GM18505 (cell line): ENCODE results near the gene SSH2.
A peak's percentile ranks its signal among the peaks of the same experiment; 100 is the strongest.

ENCODE experiments used
- ATAC-seq: cut with Tn5 transposase; IDR thresholded peaks from one replicate; pipeline ENCODE4 v1.9.1; 2021; ENCODE audit not compliant: unreplicated experiment
- POLR2A ChIP-seq: IDR thresholded peaks from 4 replicates; pipeline ENCODE4 v1.6.1; 2011; ENCODE audit warnings: borderline replicate concordance; ENCODE audit not compliant: insufficient read depth, insufficient read length; ENCODE audit errors: extremely low read depth

SSH2 gene

GRCh38 chr17:29615492-29616299 is 314.3 kb downstream of the SSH2 start:
- no peak for TF ChIP-seq POLR2A
- ATAC-seq, result peak; percentile 49

DNA sequence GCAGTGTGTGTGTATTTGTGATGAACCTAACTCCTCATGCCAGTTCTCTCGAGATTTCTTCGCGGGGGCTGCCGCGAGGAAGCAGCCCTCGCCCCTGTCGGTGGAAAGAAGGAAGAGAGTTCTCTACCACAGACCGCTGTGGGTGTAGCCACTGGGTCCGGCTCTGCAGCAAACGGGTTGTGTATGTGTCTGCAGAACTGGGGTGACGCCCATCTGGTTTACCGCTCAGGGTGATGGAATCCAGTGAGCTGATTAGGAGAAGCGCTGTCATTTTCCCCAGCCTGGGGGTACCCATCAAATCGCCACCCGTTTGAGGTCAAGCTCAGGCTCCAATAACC is 315.0 kb downstream of the SSH2 start:
- no peak for TF ChIP-seq POLR2A
- no peak for ATAC-seq

GRCh38 chr17:29614349-29615047 is 315.5 kb downstream of the SSH2 start:
- no peak for ATAC-seq

GRCh38 chr17:29613856-29614255 is 316.2 kb downstream of the SSH2 start:
- no peak for ATAC-seq
- no peak for TF ChIP-seq POLR2A

More at GRCh38 chr17:29614349-29615047, 315.5 kb downstream of the SSH2 start:
- no peak for TF ChIP-seq POLR2A

DNA sequence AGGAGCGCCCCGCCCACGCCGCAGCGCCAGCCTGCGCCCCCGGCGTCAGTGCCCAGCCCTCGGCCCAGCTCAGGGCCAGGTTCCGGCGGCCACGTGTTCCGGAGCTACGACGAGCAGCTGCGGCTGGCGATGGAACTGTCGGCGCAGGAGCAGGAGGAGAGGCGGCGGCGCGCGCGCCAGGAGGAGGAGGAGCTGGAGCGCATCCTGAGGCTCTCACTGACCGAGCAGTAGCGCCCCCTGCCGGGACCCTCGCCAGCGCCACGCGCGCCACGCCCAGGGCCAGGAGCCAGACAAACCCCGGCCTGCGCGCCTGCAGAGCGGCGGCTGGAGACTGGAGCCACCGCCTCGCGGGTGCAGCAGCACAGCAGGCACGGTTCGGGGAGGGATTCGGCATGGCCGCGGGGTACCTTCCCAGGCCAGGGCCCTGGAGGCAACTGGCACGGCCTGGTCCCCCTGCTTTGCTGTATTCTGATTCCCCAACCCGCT is 316.6 kb downstream of the SSH2 start:
- no peak for ATAC-seq
- TF ChIP-seq POLR2A, result no peak

DNA sequence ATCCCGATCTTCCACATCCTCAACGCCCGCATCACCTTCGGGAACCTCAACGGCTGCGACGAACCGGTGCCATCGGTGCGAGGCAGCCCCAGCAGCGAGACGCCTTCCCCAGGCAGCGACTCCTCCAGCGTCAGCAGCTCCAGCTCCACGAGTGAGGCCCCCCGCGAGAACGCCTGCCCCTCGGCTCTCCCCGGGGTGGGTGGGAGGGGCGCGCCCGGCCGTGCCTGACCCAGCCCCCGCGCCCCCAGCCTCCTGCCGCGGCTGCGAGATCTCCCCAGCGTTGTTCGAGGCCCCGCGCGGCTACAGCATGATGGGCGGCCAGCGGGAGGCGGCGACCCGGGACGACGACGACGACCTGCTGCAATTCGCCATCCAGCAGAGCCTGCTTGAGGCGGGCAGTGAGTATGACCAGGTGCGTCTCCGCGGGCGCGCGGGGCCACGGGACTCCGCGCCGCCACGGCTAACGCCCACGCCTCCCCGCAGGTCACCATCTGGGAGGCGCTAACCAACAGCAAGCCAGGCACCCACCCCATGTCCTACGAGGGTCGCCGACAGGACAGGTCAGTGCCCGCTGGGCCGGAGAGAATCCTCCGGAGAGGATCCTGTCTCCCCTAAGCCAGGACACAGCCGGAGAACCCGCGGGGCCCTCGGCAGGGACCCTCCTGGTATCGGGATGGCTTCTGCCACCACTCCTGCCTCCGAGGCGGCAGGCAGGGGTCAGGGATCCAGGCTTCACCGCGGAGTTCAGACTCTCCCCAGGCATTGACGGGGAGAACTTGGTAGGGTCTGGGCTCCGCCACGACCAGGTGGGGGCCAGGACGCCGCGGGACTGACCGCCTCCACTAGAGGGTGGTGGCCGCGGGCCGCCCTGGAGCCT is 317.4 kb downstream of the SSH2 start:
- no peak for TF ChIP-seq POLR2A
- ATAC-seq, result no peak

DNA sequence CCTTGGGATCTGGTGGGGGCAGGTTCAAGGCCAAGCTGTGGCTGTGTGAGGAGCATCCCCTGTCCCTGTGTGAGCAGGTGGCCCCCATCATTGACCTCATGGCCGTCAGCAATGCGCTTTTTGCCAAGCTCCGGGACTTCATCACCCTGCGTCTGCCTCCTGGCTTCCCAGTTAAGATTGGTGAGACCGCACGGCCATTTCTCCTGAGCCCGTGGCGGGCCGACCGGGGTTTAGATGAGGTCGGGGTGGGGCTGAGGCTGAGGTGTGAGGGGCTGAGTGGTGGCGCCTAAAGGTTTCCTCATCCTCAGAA is 318.0 kb downstream of the SSH2 start:
- no peak for TF ChIP-seq POLR2A
- no peak for ATAC-seq

- no peak for TF ChIP-seq POLR2A
- no peak for ATAC-seq
Measured at GRCh38 chr17:29611351-29612093, 318.5 kb downstream of the SSH2 start.

DNA sequence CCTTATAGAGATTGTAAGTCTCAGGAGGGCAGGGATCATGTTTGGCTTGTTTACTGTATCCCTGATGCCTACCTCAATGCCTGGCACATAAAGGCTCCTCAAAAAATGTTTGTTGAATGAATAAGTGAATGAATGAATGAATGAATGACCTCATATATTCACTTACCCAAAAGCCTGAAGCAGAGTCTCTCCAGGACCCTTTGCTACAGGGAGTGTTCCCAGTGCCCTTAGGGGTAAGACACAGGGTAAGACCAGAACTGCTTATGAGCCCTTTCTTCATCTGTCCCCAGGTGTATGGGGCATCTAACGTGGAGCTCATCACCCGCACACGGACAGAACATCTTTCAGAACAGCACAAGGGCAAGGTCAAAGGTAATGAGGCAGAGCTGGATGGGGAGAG is 319.6 kb downstream of the SSH2 start:
- no peak for TF ChIP-seq POLR2A
- ATAC-seq, result no peak

- ATAC-seq, result no peak
- TF ChIP-seq POLR2A, result no peak
Measured at GRCh38 chr17:29608986-29609385, 321.0 kb downstream of the SSH2 start.

DNA sequence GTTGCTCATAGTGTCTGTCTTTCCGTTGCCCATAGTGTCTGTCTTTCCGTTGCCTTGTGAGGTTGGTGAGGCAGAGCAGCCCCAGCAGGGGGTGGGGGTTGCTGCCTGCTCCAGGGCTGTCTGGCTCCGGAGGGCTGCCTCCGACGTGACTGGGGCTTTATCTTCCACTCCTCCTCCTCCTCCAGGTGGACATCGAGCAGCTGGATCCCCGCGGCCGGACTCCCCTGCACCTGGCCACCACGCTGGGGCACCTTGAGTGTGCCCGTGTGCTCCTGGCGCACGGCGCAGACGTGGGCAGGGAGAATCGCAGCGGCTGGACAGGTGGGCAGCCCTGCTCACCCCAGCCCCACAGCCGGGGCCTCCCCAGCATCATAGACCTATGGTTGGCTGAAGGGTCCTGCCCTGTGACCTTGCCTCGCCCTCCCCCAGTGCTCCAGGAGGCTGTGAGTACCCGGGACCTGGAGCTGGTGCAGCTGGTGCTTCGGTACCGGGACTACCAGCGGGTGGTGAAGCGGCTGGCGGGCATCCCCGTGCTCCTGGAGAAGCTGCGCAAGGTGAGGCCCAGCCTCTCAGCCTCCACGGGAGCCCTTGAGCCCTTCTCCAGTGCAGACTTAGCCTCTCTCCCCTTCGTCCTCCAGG is 322.4 kb downstream of the SSH2 start:
- TF ChIP-seq POLR2A, result no peak
- no peak for ATAC-seq

DNA sequence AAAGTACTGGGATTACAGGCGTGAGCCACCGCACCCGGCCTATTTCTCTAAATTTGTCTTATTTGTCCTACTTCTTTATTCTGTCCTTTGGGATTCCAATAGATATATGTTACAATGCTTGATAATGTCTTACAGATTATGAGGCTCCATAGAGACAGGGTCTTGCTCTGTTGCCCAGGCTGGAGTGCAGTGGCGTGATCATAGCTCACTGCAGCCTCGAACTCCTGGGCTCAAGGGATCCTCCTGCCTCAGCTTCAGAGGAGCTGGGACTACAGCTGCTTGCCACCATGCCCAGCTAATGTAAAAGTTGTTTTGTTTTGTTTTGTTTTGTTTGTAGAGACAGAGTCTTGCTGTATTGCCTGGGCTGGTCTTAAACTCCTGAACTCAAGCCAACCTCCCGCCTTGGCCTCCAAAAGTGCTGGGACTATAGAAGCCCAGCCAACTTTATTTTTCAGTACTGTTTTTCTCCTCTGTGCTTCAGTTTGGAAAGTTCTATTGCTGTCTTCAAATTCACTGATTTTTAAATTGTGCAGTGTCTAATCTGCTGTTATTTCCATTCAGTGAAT is 326.8 kb downstream of the SSH2 start:
- TF ChIP-seq POLR2A, result no peak
- ATAC-seq, result no peak
